ENCODE data around the gene GINS3.

GRCh38 chr16:58425245-58425644 lies 33.0 kb downstream of the GINS3 start:
- TF ChIP-seq, protein P1, sequence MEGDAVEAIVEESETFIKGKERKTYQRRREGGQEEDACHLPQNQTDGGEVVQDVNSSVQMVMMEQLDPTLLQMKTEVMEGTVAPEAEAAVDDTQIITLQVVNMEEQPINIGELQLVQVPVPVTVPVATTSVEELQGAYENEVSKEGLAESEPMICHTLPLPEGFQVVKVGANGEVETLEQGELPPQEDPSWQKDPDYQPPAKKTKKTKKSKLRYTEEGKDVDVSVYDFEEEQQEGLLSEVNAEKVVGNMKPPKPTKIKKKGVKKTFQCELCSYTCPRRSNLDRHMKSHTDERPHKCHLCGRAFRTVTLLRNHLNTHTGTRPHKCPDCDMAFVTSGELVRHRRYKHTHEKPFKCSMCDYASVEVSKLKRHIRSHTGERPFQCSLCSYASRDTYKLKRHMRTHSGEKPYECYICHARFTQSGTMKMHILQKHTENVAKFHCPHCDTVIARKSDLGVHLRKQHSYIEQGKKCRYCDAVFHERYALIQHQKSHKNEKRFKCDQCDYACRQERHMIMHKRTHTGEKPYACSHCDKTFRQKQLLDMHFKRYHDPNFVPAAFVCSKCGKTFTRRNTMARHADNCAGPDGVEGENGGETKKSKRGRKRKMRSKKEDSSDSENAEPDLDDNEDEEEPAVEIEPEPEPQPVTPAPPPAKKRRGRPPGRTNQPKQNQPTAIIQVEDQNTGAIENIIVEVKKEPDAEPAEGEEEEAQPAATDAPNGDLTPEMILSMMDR (IDR thresholded peaks at IDR 0.05), result no peak
- TF ChIP-seq POLR2A (IDR thresholded peaks at IDR 0.05), result no peak

Data from uterus (tissue), 2 donors.